GF-D8 (cell line): ENCODE results near the gene HINFP.
"Not testable (repeated sequence)": the region's sequence is repeated elsewhere in the genome, so short reads cannot be mapped to it uniquely, and the experiment has no call there.

Source experiments
- DNase-seq: peaks from one replicate; lab custom pipeline; 2025; lab: John Stamatoyannopoulos, UW

Gene HINFP

DNA sequence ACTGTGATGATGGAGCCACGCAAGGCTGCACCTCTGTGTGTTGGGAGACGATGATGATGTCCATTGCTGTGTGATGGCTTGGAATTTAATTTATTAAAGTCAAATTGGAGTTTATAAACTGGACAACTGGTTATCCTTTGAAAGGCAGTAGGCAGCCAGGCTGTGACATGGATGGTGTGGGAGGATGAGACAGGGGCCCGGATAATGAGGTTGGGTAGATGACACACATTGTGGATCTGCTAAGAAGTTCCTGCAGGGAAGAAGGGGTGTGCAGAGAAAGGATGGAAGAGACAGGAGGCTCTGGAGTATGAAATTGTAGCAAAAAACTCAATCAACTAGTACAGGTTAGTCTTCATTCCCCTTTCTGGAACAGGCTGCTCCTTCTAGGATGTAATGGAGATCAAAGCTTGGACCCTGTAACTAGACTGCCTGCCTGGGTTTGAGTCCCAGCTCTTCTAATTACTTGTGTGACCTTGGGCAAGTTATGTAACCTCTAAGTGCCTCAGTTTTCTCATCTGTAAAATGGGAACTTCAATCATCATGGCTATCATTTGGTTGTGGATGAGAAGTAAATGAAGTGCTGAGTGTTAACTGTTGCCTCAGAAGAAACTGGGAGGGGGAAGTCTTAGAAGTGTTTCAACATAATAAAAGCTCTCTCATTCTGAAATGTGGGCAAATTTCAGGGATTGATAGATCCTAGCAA is 4.2 kb upstream of the HINFP start:
- DNase-seq, result no peak

DNA sequence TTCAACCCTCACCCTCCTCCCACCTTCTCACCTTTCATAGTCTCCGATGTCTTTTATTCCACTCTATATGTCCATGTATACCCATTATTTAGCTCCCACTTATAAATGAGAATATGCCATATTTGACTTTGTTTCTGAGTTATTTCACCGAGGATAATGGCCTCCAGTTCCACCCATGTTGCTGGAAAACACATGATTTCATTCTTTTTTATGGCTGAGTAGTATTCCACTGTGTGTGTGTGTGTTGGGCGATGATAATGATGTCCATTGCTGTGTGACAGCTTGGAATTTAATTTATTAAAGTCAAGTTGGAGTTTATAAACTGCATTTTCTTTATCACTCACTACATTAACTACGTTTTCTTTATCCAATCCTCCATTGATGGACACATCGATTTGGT is 3.2 kb upstream of the HINFP start:
- DNase-seq, result no peak

DNA sequence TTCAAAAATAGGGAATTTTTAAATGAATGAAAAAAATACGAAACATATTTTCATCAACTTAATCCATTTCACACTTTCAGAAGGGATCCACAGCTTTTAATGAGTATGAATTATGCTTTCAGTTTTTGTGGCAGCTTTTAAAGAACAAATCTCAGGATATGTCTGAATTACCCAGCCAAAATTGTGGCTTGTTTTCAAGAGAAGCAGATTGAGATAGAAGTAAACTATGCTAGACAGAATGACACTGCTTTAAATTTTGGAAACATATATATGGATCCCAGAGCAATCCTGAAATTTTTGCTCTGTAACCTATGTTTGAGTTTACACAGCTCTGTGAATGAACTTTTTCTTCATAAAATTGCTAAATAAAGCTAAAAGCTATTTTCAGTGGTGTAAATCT is 2.4 kb upstream of the HINFP start:
- DNase-seq, result no peak

DNA sequence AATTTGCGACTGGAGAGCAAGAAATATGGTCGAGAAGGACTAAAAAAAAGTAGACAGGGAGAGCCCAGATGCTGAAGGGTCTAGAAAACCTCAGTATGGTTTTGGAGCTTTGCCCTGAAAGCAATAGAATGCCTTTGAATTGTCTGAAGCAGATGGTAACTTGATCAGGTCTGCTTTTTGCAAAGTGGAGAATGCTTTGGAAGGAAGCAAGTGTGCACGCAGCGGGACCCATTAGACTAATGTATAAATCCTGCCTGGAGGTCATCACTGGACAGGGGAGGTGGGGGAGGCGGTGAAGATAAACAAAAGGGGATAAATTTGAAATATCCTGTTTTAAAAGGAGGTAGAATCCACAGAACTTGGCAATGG is 757 bp upstream of the HINFP start:
- DNase-seq, result peak; percentile 76

DNA sequence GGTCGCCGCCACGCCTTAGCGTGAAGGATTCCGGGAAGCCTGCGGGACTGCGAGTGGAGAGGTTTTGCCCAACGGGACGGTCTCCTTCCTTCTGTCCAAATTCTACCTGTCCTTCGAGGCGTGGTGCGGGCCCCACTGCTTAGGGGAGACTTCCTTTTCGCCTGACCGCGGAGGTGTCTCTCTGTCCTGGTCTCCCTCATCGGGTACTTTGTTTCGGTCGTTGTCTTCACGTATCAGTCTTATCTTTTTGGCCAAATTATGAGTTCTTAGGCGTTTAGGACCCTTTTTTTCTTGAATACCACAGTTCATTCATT is 388 bp downstream of the HINFP start:
- no peak for DNase-seq

DNA sequence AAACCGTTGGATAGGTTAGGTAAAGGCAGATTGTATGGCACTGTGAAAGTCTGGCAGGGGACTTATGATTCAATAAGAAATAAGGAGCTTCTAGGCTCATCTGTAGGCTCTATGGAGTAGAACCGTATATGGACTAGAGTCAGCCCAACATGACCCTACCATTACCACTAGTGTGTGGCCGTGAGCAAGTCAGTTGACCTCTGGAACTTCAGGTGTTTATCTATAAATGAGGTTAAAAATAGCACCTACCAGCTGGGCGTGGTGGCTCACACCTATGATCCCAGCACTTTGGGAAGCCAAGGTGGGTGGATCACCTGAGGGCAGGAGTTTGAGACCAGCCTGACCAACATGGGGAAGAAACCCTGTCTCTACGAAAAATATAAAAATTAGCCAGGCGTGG is 4.4 kb downstream of the HINFP start:
- no peak for DNase-seq

DNA sequence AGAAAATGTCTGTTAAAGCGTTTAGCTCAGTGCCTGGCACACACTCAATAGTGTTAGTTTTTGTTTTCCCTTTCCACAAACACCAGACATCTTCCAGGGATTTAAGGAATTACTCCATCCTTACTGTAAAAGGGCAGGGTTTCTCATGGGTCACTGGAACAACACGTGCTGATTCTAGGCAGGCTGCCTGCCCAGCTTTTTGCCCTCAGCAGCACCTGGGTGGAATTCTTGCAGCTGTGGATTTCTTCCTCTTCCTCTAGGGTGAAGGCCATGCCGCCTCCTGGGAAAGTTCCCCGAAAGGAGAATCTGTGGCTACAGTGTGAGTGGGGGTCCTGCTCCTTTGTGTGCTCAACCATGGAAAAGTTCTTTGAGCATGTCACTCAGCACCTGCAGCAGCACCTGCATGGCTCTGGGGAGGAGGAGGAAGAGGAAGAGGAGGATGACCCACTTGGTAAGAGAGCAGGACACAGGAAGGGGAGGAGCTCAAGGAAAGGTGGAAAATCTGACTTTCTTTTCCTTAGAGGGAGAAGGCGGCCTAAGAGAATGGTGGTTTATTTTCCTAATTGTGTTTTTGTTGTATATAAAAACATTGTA is 5.4 kb downstream of the HINFP start:
- no peak for DNase-seq

DNA sequence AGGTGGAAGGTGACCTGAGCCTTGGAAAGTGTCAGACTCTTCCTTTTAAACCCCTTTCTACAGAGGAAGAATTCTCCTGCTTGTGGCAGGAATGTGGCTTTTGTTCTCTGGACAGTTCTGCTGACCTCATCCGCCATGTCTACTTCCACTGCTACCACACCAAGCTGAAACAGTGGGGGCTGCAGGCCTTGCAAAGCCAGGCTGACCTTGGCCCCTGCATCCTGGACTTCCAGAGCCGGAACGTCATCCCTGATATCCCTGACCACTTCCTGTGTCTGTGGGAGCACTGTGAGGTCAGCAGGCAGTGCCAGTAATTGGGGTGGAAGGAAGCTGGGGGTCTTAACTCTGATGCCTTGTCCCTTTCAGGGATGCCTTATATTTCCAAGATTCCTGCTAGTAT is 9.3 kb downstream of the HINFP start:
- no peak for DNase-seq

DNA sequence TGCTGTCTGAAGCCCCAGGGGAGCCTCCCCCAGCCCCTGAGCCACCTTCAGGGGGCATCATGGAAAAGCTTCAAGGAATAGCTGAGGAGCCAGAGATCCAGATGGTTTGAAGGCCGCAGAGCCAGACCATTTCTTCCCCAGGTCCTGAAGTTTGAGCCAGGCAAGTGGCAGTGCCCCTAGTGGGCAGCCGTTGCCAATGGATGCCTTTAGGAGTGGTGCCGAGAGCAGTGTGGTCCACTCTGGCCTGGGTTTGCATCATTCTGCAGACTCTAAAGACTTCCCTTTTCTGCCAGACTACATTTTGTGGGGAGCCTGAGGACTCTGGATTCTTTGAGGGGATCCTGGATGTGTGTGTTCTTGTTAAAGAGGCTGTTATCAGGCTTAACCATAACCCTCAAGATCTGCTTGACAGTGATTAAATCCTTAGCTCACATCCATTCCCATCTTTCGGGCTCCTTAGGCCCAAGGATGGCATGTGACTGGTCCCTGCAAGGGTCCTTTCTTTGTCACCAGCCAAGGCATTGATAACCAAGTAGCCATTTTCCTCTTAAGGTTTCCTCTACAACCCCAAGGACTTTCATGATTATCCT is 13.1 kb downstream of the HINFP start:
- DNase-seq, result no peak

DNA sequence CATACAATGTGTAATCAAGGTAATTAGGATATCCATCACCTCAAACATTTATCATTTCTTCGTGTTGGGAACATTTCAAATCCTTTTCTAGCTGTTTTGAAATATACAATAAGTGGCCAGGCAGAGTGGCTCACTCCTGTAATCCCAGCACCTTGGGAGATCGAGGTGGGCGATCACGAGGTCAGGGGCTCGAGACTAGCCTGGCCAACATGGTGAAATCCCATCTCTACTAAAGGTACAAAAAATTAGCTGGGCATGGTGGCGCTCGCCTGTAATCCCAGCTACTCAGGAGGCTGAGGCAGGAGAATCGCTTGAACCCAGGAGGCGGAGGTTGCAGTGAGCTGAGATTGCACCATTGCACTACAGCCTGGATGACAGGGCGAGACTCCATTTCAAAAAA is 17.9 kb downstream of the HINFP start:
- DNase-seq, result not testable (repeated sequence)

DNA sequence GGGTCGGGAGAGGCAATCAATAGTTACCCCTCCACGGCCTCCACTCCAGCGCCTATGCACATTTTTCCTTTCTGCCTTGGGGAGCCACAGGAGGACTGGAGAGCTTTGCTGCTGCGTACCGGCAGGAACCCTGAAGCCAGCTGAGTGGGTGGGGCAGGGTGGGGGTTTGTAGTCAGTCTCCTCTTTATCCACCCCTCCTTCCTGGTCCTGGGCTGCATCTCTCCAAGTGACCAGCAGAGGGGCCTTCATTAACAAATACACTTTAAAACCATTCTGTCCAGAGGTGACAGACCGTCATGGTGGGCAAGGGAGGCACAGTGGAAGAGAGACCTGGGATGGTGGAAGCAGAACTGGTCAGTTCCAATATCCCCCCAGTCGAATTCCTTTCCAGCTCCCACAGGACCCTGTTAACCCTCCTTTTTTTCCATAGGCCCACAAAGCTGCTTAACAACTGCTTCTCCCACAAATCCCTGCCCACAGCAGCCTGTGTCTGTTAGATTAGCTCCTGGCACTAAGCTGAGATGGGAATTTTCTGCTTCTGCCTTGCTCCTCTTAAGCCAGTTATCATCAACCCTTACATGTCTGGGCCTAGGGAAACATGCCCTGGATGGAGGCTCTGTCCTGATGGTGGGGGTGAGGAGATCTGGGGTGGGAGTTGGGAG is 23.6 kb downstream of the HINFP start:
- peak; percentile 63 for DNase-seq

DNA sequence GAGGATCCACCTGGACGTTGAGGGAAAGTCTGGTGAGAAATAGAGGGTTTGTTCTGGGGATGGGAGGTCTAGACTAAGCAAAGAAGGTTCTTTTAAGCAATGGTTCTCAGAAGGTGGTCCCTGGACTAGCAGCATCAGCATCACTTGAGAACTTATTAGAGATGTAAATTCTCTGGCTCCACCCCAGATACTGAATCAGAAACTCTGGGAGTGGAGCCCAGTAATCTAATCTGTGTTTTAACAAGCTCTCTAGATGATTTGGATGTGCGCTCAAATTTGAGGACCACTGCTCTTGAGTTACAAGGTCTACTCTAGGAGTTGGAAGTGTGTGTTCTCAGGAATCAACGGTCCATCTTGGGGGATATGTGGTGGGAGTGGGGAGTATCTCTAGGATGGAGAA is 24.2 kb downstream of the HINFP start:
- DNase-seq, result no peak

DNA sequence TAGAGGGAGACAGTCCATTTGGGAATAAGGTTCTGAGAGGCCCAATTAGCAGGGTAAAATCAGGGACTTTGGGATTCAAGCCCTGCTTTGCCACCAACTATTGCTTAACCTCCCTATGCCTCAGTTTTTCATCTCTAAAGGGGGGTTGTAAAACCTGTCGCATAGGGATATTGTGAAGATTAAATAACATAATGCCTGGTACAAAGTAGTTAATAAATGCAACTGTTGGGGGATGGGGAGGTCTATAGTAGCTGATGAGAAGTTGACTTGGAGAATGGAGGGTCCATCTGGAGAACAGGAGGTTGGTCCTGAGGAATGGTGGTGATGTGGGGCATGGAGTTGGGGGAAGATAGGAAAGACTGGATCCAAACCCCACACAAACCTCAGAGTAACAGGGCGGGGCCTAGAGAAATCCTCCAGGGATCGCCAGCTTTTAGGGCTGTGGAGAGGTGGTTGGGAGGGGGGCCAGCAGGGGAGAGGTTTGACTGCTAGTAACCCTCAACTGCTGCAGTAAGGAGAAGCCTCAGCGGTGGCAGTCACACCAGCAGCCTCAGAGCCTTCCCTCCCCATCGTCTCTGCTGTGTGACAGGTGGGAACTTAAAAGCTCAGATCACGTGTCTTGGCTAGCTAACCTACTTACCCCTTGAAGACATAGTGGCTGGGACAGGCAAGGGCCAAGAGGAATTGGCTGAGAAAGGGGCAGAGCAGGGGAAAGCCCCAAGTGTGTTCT is 26.4 kb downstream of the HINFP start:
- DNase-seq, result no peak

DNA sequence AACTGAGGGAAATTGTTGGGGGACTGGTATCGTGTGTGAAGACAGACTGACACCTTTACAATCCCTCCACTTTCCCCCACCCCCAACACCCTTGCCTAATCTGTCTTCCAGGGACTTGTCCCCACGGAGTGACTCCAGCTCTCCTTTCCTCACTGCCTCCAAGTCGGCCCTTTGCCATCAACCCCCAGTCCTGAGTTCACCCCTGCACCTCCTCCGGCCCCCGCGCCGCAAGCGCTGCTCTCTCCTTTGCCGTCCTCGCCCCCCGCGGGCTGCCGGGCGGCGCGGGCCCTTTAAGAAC is 27.3 kb downstream of the HINFP start:
- DNase-seq, result no peak

DNA sequence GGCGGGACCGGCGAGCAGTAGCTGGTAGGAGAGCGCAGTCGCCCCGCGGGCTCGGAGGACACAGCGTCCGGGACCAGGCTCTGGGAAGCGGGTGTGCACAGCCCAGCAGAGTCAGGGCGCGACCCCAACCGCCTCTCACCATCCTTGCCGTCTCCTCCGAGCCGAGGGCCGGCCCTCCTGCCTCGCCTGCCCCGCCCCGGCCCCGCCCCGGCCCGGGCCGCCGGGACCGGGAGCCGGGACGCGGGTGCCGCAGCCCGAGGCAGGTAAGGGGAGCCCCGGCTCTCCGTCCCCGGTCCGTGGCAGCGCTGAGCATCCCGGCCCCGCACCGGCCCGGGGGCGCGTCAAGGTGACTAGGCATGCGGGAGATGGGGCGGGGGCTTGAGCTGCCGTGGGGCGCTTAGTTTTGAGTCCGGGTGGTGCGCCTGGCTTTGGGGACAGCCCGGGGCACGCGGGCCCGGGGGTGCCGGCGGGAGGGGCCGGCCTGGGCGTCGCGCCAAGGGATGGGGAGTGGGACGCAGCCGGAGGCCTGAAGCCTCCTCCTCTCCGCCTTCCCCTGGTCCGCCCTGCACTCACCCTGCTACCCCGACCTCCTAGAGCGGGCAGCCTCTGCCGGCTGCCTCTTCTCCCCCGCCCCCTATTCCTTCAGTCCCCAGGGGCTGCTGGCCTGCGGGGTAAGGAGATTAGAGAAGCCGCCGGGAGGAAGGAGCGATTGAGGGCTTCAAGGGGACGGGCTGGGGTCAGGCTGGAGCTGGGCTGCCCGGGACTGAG is 27.8 kb downstream of the HINFP start, which contains the start of gene ABCG4:
Gene ABCG4 (plus strand): TSS at position 35 of the 768 bp plus-strand sequence. CDS start 914 bp downstream, outside the sequence.
- no peak for DNase-seq

DNA sequence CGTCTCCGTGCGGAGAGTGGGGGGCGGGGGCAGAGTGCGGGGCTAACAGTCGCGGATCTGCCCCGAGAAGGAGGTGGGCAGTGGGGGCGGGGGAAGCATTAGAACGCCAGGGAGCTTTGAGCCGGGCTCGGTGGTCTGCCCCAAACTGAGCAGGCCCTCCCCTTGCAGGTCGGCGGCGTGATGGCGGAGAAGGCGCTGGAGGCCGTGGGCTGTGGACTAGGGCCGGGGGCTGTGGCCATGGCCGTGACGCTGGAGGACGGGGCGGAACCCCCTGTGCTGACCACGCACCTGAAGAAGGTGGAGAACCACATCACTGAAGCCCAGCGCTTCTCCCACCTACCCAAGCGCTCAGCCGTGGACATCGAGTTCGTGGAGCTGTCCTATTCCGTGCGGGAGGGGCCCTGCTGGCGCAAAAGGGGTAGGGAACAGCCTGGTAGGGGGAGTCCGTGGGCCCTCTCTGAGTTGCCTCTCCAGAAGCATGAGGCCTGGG is 28.5 kb downstream of the HINFP start:
- DNase-seq, result no peak

DNA sequence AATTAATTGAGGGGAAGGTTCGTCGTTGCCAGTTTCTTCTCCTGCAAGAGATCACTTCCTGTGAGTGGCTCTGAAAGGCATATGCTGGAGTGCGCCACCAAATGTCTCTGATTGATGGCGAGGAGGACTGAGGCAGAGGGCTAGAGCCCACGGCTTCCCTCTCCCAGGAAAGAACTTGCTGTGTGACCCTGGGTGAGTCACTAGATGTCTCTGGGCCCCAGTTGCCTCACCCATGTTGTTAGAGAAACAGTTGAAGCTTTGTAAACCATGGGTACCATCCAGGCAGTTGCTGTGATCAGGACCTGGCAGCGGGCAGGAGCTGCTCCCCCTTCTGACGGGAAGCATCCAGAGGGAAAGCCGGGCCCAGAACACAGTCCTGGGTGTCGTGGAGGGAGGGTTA is 30.7 kb downstream of the HINFP start:
- DNase-seq, result no peak

DNA sequence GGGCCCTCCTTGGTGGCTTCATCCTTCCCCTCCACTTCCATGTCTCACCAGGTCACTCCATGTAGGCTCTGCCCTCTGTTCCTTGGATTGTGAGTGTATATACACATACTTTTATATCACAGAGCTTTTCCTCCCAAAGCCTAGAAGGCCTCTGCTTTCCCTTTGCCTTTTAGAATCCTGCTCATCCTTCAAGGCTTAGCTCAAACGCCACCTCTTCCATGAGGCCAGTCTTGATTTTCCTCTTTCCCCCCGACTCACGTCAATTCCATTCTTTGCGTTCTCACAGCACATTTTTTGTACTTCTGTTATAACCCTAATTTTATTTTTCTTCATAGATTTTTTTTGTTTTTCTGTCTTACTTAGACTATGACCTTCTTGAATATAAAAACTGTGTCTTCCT is 31.2 kb downstream of the HINFP start:
- DNase-seq, result no peak

DNA sequence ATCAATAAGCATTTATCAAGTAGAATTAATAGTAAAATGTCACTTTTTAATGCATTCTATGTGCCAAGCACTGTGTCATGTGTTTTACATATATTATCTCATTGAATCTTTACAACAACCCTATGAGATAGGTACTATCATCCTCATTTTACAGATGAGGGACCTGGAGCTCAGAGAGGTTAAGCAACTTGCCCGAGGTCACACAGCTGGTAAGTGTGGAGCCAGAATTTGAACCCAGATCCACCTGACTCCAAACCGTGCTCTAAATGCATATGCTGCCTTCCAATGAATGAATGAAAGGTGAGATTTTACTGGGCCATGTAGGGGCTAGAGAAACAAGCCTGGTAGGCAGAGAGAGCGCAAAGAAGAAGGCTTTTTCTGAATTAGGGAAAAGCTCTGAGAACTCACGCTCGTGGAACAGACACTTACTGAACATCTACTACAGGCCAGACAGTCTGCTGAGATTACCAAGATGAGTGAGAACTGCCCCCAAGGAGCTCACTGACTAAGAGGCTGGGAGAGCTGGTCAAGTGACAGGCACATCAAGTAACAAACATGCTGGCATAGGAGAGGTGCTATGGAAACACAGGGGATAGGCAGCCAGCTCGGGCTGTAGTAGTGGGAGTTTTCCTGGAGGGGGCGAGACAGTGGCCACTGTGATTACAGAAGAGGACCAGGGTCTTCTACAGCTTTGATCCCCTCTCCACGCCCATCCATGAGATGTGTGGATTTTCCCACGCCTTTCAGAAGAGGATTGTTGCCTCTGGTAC is 31.9 kb downstream of the HINFP start:
- no peak for DNase-seq

DNA sequence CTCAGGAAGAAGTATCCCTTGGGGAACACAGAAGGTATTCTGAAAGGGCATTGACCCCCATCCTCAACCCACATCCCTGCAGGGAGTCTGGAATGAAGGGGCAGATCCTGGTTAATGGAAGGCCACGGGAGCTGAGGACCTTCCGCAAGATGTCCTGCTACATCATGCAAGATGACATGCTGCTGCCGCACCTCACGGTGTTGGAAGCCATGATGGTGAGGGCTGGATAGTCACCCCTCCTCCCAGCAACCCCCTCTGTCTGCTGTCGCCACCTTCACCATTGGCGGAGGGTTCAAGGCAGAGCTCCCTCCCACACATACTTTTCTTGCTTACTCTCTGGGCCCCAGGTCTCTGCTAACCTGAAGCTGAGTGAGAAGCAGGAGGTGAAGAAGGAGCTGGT is 32.8 kb downstream of the HINFP start:
- no peak for DNase-seq
